HepG2 (cell line): ENCODE measurements around the gene MGMT. TPM values are rescaled to one million over a fixed set of nuclear protein-coding genes. Genes with fewer than 3 reads are reported as not detected.

Source experiments
- ATAC-seq: fragments of 200-7000 bp; cut with Tn5 transposase; 3 replicates; pipeline ENCODE4 v1.9.1; 2020; ENCODE audit warnings: mild to moderate bottlenecking, moderate library complexity
- BruUV-seq: library from RNA; stranded (reverse); fragments of 400-500 nt; replicated peaks from 2 replicates; lab custom pipeline; 2021; lab: Mats Ljungman, UMichigan
- CTCF ChIA-PET: fragments of 300-600 bp; formaldehyde crosslinking; extraction: SDS; loops from one replicate; lab custom pipeline; 2021; ENCODE audit warnings: low total read pairs, inconsistent platforms, low intra/inter-chr PET ratio; lab: Yijun Ruan, JAX
- POLR2A ChIA-PET: fragments of 350-600 bp; sonication (Branson Sonifier 250); formaldehyde crosslinking; loops from one replicate; lab custom pipeline; 2020; ENCODE audit warnings: antibody characterized with exemption, inconsistent platforms; lab: Yijun Ruan, JAX
- DNase-seq: peaks from one replicate; pipeline ENCODE4 v3.0.0-alpha.2; 2015; ENCODE audit warnings: low spot score
- FAIRE-seq: peaks from 3 replicates; lab custom pipeline; 2011; peaks lifted over from hg19 to GRCh38; lab: Jason Lieb, UNC
- H2AFZ ChIP-seq: one replicate; pipeline ENCODE4 v1.6.1; 2011; ENCODE audit warnings: low read length, inconsistent platforms
- H3K27ac ChIP-seq: fragments of 300-600 bp; 3 replicates; pipeline ENCODE4 v1.8.0; 2011; ENCODE audit warnings: mixed run types, mild to moderate bottlenecking, mixed read lengths, low read length, inconsistent platforms; ENCODE audit not compliant: insufficient read depth; ENCODE audit errors: extremely low read length
- H3K27me3 ChIP-seq, 2 experiments: fragments of 200-600 bp in 1 of 2; 2 replicates in 1 of 2; 3 replicates in 1 of 2; pipeline versions ENCODE4 v1.6.0 to v1.8.0; 2011; ENCODE audit warnings: low read length in 2 of 2, mild to moderate bottlenecking in 2 of 2, moderate library complexity in 2 of 2, inconsistent platforms in 1 of 2; ENCODE audit not compliant: insufficient read depth in 2 of 2, control insufficient read depth in 1 of 2
- H3K36me3 ChIP-seq, 2 experiments: fragments of 200-600 bp in 1 of 2; replicated peaks in 1 of 2; 2 replicates in 1 of 2; 3 replicates in 1 of 2; pipeline versions ENCODE4 v1.5.1 to v1.8.0; 2011; ENCODE audit warnings: low read length in 2 of 2, inconsistent platforms in 1 of 2; ENCODE audit not compliant: insufficient read depth in 2 of 2, control insufficient read depth in 1 of 2
- H3K4me1 ChIP-seq: 2 replicates; pipeline ENCODE4 v1.5.1; 2012; ENCODE audit warnings: low read length, inconsistent platforms; ENCODE audit not compliant: insufficient read depth
- H3K4me2 ChIP-seq: 2 replicates; pipeline ENCODE4 v1.6.0; 2011; ENCODE audit warnings: low read depth, low read length, inconsistent platforms
- H3K4me3 ChIP-seq, 3 experiments: fragments of 200-600 bp in 1 of 3; sonication (generic), shearing (Covaris generic) in 1 of 3; replicated peaks in 1 of 3; 2 replicates each; pipeline ENCODE4 v1.5.1; 2011 to 2016; ENCODE audit warnings: low read length in 3 of 3, inconsistent platforms in 2 of 3, low read depth in 2 of 3, mild to moderate bottlenecking in 2 of 3, control low read depth in 1 of 3, mixed read lengths in 1 of 3; ENCODE audit not compliant: insufficient read depth in 1 of 3
- H3K79me2 ChIP-seq: one replicate; pipeline ENCODE4 v1.6.1; 2011; ENCODE audit warnings: low read length, inconsistent platforms; ENCODE audit not compliant: insufficient read depth
- H3K9ac ChIP-seq: 2 replicates; pipeline ENCODE4 v1.6.0; 2011; ENCODE audit warnings: mild to moderate bottlenecking, low read depth, low read length, inconsistent platforms; ENCODE audit not compliant: insufficient read depth
- H3K9me3 ChIP-seq: 2 replicates; pipeline ENCODE4 v1.5.1; 2012; ENCODE audit warnings: mild to moderate bottlenecking, low read length
- H4K20me1 ChIP-seq: 2 replicates; pipeline ENCODE4 v1.6.0; 2011; ENCODE audit warnings: inconsistent platforms, mild to moderate bottlenecking, low read length, moderate library complexity; ENCODE audit not compliant: insufficient read depth
- ATF1 ChIP-seq: IDR thresholded peaks from 2 replicates; pipeline ENCODE4 v1.6.1; 2016; ENCODE audit warnings: mild to moderate bottlenecking, control low read depth
- BCL6 ChIP-seq: IDR thresholded peaks from 2 replicates; pipeline ENCODE4 v1.6.1; 2016; ENCODE audit warnings: missing genetic modification reagents, missing compliant biosample characterization
- GPBP1L1 ChIP-seq: sonication (generic); formaldehyde crosslinking; IDR thresholded peaks from 2 replicates; pipeline ENCODE4 v1.5.0; 2020; ENCODE audit warnings: mild to moderate bottlenecking, missing genetic modification reagents
- HDAC6 ChIP-seq: fragments of 200-600 bp; sonication (generic); IDR thresholded peaks from 2 replicates; pipeline ENCODE4 v1.7.0; 2017; ENCODE audit warnings: mild to moderate bottlenecking, antibody characterized with exemption, low read length, low read depth
- MAZ ChIP-seq, 2 experiments: sonication (generic) in 1 of 2; formaldehyde crosslinking in 1 of 2; IDR thresholded peaks; 2 replicates each; pipeline versions ENCODE4 v1.5.0 to v1.6.1; 2012 to 2020; ENCODE audit warnings: low read depth in 2 of 2, mild to moderate bottlenecking in 2 of 2, borderline replicate concordance in 1 of 2, improper control_type of control experiment in 1 of 2, low read length in 1 of 2, missing genetic modification reagents in 1 of 2, moderate library complexity in 1 of 2
- WGBS: methylation state at CpG from one replicate; pipeline ENCODE4 v1.1.6; 2017; ENCODE audit warnings: low lambda C conversion rate; 5-methylcytosine and 5-hydroxymethylcytosine counted together
- in situ Hi-C: cut with HindIII; loops from 2 replicates; pipeline ENCODE4 v1.10.0; 2017; ENCODE audit warnings: low pct_unique_long_range_greater_than_20kb; ENCODE audit not compliant: extremely low pct_ligation_motif_present
- intact Hi-C: fragments of 100-400 bp; cut with micrococcal nuclease; formaldehyde crosslinking; loops from one replicate; pipeline ENCODE4 v1.10.0; 2022; ENCODE audit not compliant: unreplicated experiment
- polyA plus RNA-seq, 8 experiments: library from polyadenylated mRNA; depleted of rRNA in 3 of 8; stranded (reverse) in 7 of 8; unstranded in 1 of 8; fragments of >200 nt; fragmentation: Illumina TruSeq in 4 of 8; extraction: Trizol in 4 of 8; gene quantifications; 2 replicates each; pipeline versions ENCODE4 v1.2.1 to v1.2.3, GENCODE V29; 2011 to 2016; ENCODE audit warnings: low read depth in 4 of 8, missing spikeins in 1 of 8, mixed read lengths in 1 of 8; ENCODE audit not compliant: insufficient read depth in 1 of 8
- total RNA-seq, 5 experiments: library from RNA; depleted of rRNA; stranded (reverse); fragments of >200 nt; fragmentation: Illumina TruSeq; extraction: Trizol; gene quantifications; 2 replicates each; pipeline ENCODE4 v1.2.3, GENCODE V29; 2016; ENCODE audit warnings: low read depth in 1 of 5

The MGMT gene
- total and polyA plus RNA-seq, 2 of the 13 experiments (the other 11 are each of a cell fraction or from before 2014, with no cell fraction given): 12.0 to 19.5 TPM

GRCh38 chr10:129812398-129812797 lies 345.4 kb downstream of the MGMT start:
- Histone ChIP-seq H3K9me3 (no peaks in the 10 kb centered on the region), H3K79me2 (no peaks in the 10 kb centered on the region), H3K27ac (no peak overlapping the region), H3K4me1 (no peaks in the 10 kb centered on the region), H2AFZ (no peak overlapping the region), H3K27me3 (peaks cover 0 to 5% of the 10 kb centered on the region in 2 experiments; a peak in 1 of 5 replicates), H3K36me3 (no peaks in the 10 kb centered on the region), H4K20me1 (no peaks in the 10 kb centered on the region), H3K4me3 (no peak overlapping the region), H3K4me2 (no peak overlapping the region), H3K9ac (no peak overlapping the region)
- TF ChIP-seq ATF1 (no peak), BCL6 (CRISPR knock-in tag) (0 out of 2 replicates have a peak, but pooled peaks have one; percentile 23), MAZ (IDR thresholded peaks at IDR 0.05; ENCODE audit: borderline replicate concordance, low read depth, low read length) (no peak), MAZ (CRISPR knock-in tag; IDR thresholded peaks at IDR 0.05; ENCODE audit: low read depth) (no peak), HDAC6 (no peak)
- DNase-seq (no peak), FAIRE-seq (no peak), ATAC-seq (no peak)
- intact Hi-C loops: no loop called here
- ChIA-PET CTCF (no interaction called here), POLR2A (no interaction called here)
- BruUV-seq: no TSS peak
- WGBS: 10% methylated on average over 7 of the region's 7 CpGs
- in situ Hi-C loops: no loop called here

GRCh38 chr10:129814681-129815646 lies 347.9 kb downstream of the MGMT start:
- no peaks in the 10 kb centered on the region for H3K79me2 ChIP-seq
- peaks cover 0 to 5% of the 10 kb centered on the region in 2 experiments; a peak in 1 of 5 replicates for H3K27me3 ChIP-seq
- H3K4me3 ChIP-seq: no peak overlapping the region
- ChIA-PET CTCF (no interaction called here), POLR2A (no interaction called here)
- no peaks in the 10 kb centered on the region for H3K9me3 ChIP-seq
- no peaks in the 10 kb centered on the region for H3K4me1 ChIP-seq
- in situ Hi-C loops (no loop called here), intact Hi-C loops (no loop called here)
- H2AFZ ChIP-seq: no peak overlapping the region
- H3K27ac ChIP-seq: no peak overlapping the region
- H3K9ac ChIP-seq: no peak overlapping the region
- no peak overlapping the region for H3K4me2 ChIP-seq
- no peaks in the 10 kb centered on the region for H3K36me3 ChIP-seq
- no peak for DNase-seq
- ATAC-seq: no peak; the same call in 2 of the 3 replicates
- 3% methylated on average over 12 of the region's 12 CpGs for WGBS
- no peak for FAIRE-seq
- no peak for TF ChIP-seq GPBP1L1 (CRISPR knock-in tag)
- BruUV-seq: no TSS peak
- H4K20me1 ChIP-seq: no peaks in the 10 kb centered on the region
